GM12873 (cell line): ENCODE data around the gene ELAVL1.

Source experiments
- CTCF ChIP-seq: IDR thresholded peaks from 2 replicates; pipeline ENCODE4 v1.5.1; 2012; ENCODE audit warnings: low read depth, mild to moderate bottlenecking, moderate library complexity, low read length, control low read depth; ENCODE audit not compliant: insufficient read depth; ENCODE audit errors: missing control alignments

The ELAVL1 gene

GRCh38 chr19:7965259-7965841 is 40.1 kb downstream of the ELAVL1 start:
- TF ChIP-seq CTCF = no peak

DNA sequence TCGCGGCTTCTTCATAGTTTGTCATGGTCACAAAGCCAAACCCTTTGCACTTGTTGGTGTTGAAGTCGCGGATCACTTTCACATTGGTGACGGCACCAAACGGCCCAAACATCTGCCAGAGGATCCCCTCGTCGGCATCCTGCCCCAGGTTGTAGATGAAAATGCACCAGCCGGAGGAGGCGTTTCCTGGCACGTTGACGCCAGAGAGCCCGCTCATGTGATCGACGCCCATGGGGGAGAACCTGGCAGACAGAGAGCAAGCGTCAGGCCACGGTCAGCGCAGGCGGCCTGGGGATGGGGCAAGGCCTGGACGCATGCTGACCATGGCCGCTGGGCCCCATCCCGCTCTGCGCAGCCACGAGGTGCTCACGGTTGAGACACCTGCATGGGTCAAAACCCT is 41.9 kb downstream of the ELAVL1 start:
- TF ChIP-seq CTCF = no peak

- no peak for TF ChIP-seq CTCF
These were observed 42.7 kb downstream of the ELAVL1 start for GRCh38 chr19:7962644-7963268.

- TF ChIP-seq CTCF = no peak
These were observed 43.4 kb downstream of the ELAVL1 start for GRCh38 chr19:7961920-7962626.

GRCh38 chr19:7959211-7959610 is 46.2 kb downstream of the ELAVL1 start:
- no peak for TF ChIP-seq CTCF

DNA sequence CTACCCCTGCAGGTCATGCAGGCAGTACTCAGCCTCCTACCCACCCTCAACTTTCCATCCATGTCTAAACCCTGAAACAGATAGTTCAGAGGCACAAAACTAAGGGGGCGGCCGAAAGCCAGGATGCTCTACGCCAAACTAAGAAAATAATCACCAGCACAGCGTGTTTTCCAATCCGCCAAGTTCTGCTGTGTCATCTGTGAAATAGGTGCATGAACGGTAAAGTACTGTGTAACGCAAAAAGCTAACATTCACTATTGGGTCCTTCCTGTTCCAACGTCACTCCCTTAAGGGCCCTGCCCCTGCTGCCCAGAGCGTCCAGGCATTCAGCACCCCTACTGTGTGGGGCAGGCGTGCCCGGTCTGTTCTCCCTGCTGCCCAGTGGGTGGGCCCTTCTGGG is 49.7 kb downstream of the ELAVL1 start:
- no peak for TF ChIP-seq CTCF

GRCh38 chr19:7953576-7953975 is 51.9 kb downstream of the ELAVL1 start:
- no peak for TF ChIP-seq CTCF
